ENCODE results near the gene TAS2R1.
"Not testable (repeated sequence)": the region's sequence is repeated elsewhere in the genome, so short reads cannot be mapped to it uniquely, and the experiment has no call there.

Gene TAS2R1

GRCh38 chr5:9622971-9623421 is 7.2 kb downstream of the TAS2R1 start:
- no peak for DNase-seq (ENCODE audit: low read depth)

GRCh38 chr5:9621379-9621903 is 8.7 kb downstream of the TAS2R1 start:
- no peak for DNase-seq (ENCODE audit: low read depth)

GRCh38 chr5:9619331-9620092 is 10.6 kb downstream of the TAS2R1 start:
- DNase-seq (ENCODE audit: low read depth), result no peak

- DNase-seq (ENCODE audit: low read depth), result no peak
These were observed 12.2 kb downstream of the TAS2R1 start for GRCh38 chr5:9617739-9618504.

- DNase-seq (ENCODE audit: low read depth), result no peak
These were observed 12.9 kb downstream of the TAS2R1 start for GRCh38 chr5:9617221-9617620.

GRCh38 chr5:9615331-9615730 is 14.8 kb downstream of the TAS2R1 start:
- no peak for DNase-seq (ENCODE audit: low read depth)

- DNase-seq (ENCODE audit: low read depth), result no peak
These were observed 16.8 kb downstream of the TAS2R1 start for GRCh38 chr5:9613360-9613759.

GRCh38 chr5:9610969-9611368 is 19.2 kb downstream of the TAS2R1 start:
- no peak for DNase-seq (ENCODE audit: low read depth)

GRCh38 chr5:9610364-9610763 is 19.8 kb downstream of the TAS2R1 start:
- DNase-seq (ENCODE audit: low read depth), result no peak

GRCh38 chr5:9608093-9608492 is 22.1 kb downstream of the TAS2R1 start:
- no peak for DNase-seq (ENCODE audit: low read depth)

GRCh38 chr5:9605041-9605838 is 24.9 kb downstream of the TAS2R1 start:
- no peak for DNase-seq (ENCODE audit: low read depth)

GRCh38 chr5:9604416-9604815 is 25.7 kb downstream of the TAS2R1 start:
- DNase-seq (ENCODE audit: low read depth), result no peak

- DNase-seq (ENCODE audit: low read depth), result no peak
These were observed 29.0 kb downstream of the TAS2R1 start for GRCh38 chr5:9601055-9601739.

- no peak for DNase-seq (ENCODE audit: low read depth)
These were observed 30.8 kb downstream of the TAS2R1 start for GRCh38 chr5:9599391-9599790.

- not testable (repeated sequence) for DNase-seq (ENCODE audit: low read depth)
These were observed 31.8 kb downstream of the TAS2R1 start for GRCh38 chr5:9598329-9598728.

GRCh38 chr5:9597322-9597721 is 32.8 kb downstream of the TAS2R1 start:
- DNase-seq (ENCODE audit: low read depth), result not testable (repeated sequence)

- DNase-seq (ENCODE audit: low read depth), result no peak
These were observed 33.3 kb downstream of the TAS2R1 start for GRCh38 chr5:9596824-9597223.

- no peak for DNase-seq (ENCODE audit: low read depth)
These were observed 33.9 kb downstream of the TAS2R1 start for GRCh38 chr5:9596171-9596780.

GRCh38 chr5:9594913-9595312 is 35.2 kb downstream of the TAS2R1 start:
- no peak for DNase-seq (ENCODE audit: low read depth)

- DNase-seq (ENCODE audit: low read depth), result no peak
These were observed 40.9 kb downstream of the TAS2R1 start for GRCh38 chr5:9589049-9589835.

Measured in stimulated activated CD8-positive, alpha-beta memory T cell treated with anti-CD3 and anti-CD28 coated beads, Interleukin-7, amount 100 ng/mL, for 24 hours (primary cell).